HL-60 (cell line): ENCODE measurements around the gene TMEM25.

Source experiments
- DNase-seq, 2 experiments: peaks; one replicate each; pipeline ENCODE4 v3.0.0-alpha.2; 2010 to 2020; ENCODE audit warnings: low read depth in 1 of 2, low spot score in 1 of 2
- H3K27ac ChIP-seq: fragments of 250-450 bp; sonication (Bioruptor Pico); replicated peaks from 2 replicates; pipeline ENCODE4 v1.5.1; 2020; ENCODE audit warnings: mild to moderate bottlenecking, moderate library complexity
- H3K27me3 ChIP-seq: fragments of 250-450 bp; sonication (Bioruptor Pico); 2 replicates; pipeline ENCODE4 v1.5.1; 2021; ENCODE audit warnings: mild to moderate bottlenecking, moderate library complexity; ENCODE audit not compliant: insufficient read depth, poor library complexity, severe bottlenecking
- H3K4me3 ChIP-seq: replicated peaks from 2 replicates; pipeline ENCODE4 v1.5.1; 2011; ENCODE audit warnings: mild to moderate bottlenecking, control low read depth, low read length; ENCODE audit not compliant: insufficient read depth
- CTCF ChIP-seq: IDR thresholded peaks from one replicate; pipeline ENCODE4 v1.5.1; 2011; ENCODE audit warnings: low read length, control low read depth, inconsistent platforms; ENCODE audit not compliant: insufficient read depth
- GABPA ChIP-seq: IDR thresholded peaks from 2 replicates; pipeline ENCODE4 v1.6.1; 2012; ENCODE audit warnings: low read depth
- POLR2AphosphoS5 ChIP-seq: IDR thresholded peaks from 2 replicates; pipeline ENCODE4 v1.6.1; 2012; ENCODE audit warnings: low read depth
- SPI1 ChIP-seq: IDR thresholded peaks from 2 replicates; pipeline ENCODE4 v1.6.1; 2012; ENCODE audit warnings: low read depth, mild to moderate bottlenecking, borderline replicate concordance
- TF ChIP-seq, protein P1 (sequence below): IDR thresholded peaks from 2 replicates; pipeline ENCODE4 v1.6.1; 2012; ENCODE audit warnings: low read depth; ENCODE audit not compliant: insufficient replicate concordance

TMEM25 gene

GRCh38 chr11:118560806-118561205, 29.8 kb downstream of the TMEM25 start:
- H3K27me3 ChIP-seq = no peaks in the 10 kb centered on the region
- TF ChIP-seq POLR2AphosphoS5 = no peak
- no peak for TF ChIP-seq CTCF
- no peak for TF ChIP-seq GABPA
- TF ChIP-seq, protein P1, sequence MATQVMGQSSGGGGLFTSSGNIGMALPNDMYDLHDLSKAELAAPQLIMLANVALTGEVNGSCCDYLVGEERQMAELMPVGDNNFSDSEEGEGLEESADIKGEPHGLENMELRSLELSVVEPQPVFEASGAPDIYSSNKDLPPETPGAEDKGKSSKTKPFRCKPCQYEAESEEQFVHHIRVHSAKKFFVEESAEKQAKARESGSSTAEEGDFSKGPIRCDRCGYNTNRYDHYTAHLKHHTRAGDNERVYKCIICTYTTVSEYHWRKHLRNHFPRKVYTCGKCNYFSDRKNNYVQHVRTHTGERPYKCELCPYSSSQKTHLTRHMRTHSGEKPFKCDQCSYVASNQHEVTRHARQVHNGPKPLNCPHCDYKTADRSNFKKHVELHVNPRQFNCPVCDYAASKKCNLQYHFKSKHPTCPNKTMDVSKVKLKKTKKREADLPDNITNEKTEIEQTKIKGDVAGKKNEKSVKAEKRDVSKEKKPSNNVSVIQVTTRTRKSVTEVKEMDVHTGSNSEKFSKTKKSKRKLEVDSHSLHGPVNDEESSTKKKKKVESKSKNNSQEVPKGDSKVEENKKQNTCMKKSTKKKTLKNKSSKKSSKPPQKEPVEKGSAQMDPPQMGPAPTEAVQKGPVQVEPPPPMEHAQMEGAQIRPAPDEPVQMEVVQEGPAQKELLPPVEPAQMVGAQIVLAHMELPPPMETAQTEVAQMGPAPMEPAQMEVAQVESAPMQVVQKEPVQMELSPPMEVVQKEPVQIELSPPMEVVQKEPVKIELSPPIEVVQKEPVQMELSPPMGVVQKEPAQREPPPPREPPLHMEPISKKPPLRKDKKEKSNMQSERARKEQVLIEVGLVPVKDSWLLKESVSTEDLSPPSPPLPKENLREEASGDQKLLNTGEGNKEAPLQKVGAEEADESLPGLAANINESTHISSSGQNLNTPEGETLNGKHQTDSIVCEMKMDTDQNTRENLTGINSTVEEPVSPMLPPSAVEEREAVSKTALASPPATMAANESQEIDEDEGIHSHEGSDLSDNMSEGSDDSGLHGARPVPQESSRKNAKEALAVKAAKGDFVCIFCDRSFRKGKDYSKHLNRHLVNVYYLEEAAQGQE = no peak
- TF ChIP-seq SPI1 = no peak
- no peak overlapping the region for H3K27ac ChIP-seq
- DNase-seq = no peak
- H3K4me3 ChIP-seq = no peak overlapping the region

DNA sequence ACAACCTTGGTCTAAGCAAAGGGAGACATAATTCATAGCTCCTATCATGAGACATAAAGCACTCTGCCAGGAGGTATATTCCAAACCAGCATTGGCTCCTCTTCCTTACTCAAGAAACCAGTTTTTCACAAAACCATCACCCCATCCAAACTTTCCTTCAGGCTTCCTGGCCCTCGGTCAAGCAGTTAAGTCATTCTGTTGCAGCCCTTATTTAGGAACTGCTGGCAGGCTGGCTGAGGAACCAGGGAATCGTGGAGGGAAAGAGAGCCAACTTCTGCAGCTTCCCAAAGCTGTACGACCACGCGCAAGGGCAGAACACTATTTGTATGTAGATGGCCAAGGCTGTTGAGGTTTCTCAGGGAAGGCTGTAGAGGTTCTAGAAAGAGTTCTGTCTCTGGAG, 34.1 kb downstream of the TMEM25 start:
- H3K4me3 ChIP-seq = no peak overlapping the region
- no peak for DNase-seq
- H3K27ac ChIP-seq = no peak overlapping the region
- no peaks in the 10 kb centered on the region for H3K27me3 ChIP-seq
- TF ChIP-seq POLR2AphosphoS5 (no peak), GABPA (no peak), SPI1 (no peak), CTCF (no peak)
- TF ChIP-seq, protein P1 = no peak

DNA sequence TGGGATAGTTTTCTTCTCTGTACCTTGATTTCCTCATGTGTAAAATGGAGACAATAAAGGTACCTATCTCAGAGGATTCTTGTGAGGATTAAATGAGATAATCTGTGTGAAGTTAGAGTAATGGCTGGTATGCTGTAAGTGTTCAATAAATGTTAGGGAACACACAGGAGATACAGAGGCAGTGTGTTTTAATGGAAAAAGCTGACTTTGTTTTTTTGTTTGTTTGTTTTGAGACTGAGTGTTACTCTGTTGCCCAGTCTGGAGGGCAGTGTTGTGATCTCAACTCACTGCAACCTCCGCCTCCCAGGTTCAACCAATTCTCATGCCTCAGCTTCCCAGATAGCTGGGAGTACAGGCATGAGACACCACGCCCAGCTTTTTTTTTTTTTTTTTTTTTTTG, 38.7 kb downstream of the TMEM25 start:
- H3K27me3 ChIP-seq = no peaks in the 10 kb centered on the region
- TF ChIP-seq GABPA (no peak), CTCF (no peak), POLR2AphosphoS5 (no peak)
- H3K27ac ChIP-seq = no peak overlapping the region
- H3K4me3 ChIP-seq = no peak overlapping the region
- DNase-seq = no peak

DNA sequence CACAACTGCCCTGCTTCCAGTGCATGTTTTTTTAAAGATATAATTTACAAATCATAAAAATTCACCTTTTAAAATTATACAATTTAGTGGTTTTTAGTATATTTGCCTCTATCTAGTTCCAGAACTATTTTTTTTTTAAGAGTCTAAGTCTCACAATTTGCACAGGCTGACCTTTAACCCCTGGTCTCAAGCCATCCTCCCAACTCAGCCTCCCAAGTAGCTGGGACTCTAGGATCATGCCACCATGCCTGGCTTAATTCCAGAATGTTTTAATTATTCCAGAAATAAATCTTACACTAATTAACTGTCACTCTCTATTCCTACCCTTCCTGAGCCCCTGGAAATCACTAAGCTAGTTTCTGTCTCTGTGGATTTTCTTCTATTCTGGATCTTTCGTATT, 39.8 kb downstream of the TMEM25 start:
- TF ChIP-seq, protein P1 = no peak
- TF ChIP-seq SPI1 = no peak
- no peak for TF ChIP-seq CTCF
- TF ChIP-seq GABPA = no peak
- TF ChIP-seq POLR2AphosphoS5 = no peak
- H3K4me3 ChIP-seq = no peak overlapping the region
- H3K27ac ChIP-seq = no peak overlapping the region
- DNase-seq = no peak
- no peaks in the 10 kb centered on the region for H3K27me3 ChIP-seq
